ENCODE measurements around the gene IPO7.

GRCh38 chr11:9344061-9344680 is 40.3 kb upstream of the IPO7 start:
- TF ChIP-seq CTCF (IDR thresholded peaks at IDR 0.05) (no peak), POLR2A (IDR thresholded peaks at IDR 0.05) (no peak)

Measured in right lobe of liver (tissue), 4 donors.